ENCODE results near the gene TNRC6B.
"Not testable (repeated sequence)": the region's sequence is repeated elsewhere in the genome, so short reads cannot be mapped to it uniquely, and the experiment has no call there.

Gene TNRC6B

GRCh38 chr22:40310081-40310767 lies 132.5 kb downstream of the TNRC6B start:
- H3K27ac ChIP-seq, result peak overlapping the region in 10 of 21 experiments; percentile 14 to 61 (median 35)
- no peak overlapping the region for H3K4me3 ChIP-seq

GRCh38 chr22:40310768-40311120 lies 133.0 kb downstream of the TNRC6B start:
- Histone ChIP-seq H3K27ac (peak overlapping the region in 10 of 21 experiments; percentile 8 to 61 (median 34)), H3K4me3 (no peak overlapping the region)

GRCh38 chr22:40311646-40312045 lies 133.9 kb downstream of the TNRC6B start:
- H3K27ac ChIP-seq, result not testable (repeated sequence)

GRCh38 chr22:40312050-40312449 lies 134.3 kb downstream of the TNRC6B start:
- Histone ChIP-seq H3K4me3 (no peak overlapping the region), H3K27ac (no peak overlapping the region)

More at GRCh38 chr22:40311646-40312045, 133.9 kb downstream of the TNRC6B start:
- not testable (repeated sequence) for H3K4me3 ChIP-seq

GRCh38 chr22:40313007-40313406 lies 135.3 kb downstream of the TNRC6B start:
- no peak overlapping the region for H3K4me3 ChIP-seq
- no peak overlapping the region for H3K27ac ChIP-seq

GRCh38 chr22:40314041-40314440 lies 136.3 kb downstream of the TNRC6B start:
- H3K27ac ChIP-seq, result no peak overlapping the region

GRCh38 chr22:40320687-40321086 lies 143.0 kb downstream of the TNRC6B start:
- H3K27ac ChIP-seq, result peak overlapping the region in 1 of 21 experiments; percentile 44
- no peak overlapping the region for H3K4me3 ChIP-seq

More at GRCh38 chr22:40314041-40314440, 136.3 kb downstream of the TNRC6B start:
- H3K4me3 ChIP-seq, result no peak overlapping the region

GRCh38 chr22:40322021-40322420 lies 144.3 kb downstream of the TNRC6B start:
- H3K4me3 ChIP-seq, result no peak overlapping the region
- peak overlapping the region in 2 of 21 experiments; percentile 29 to 44 for H3K27ac ChIP-seq

- peak overlapping the region in 9 of 21 experiments; percentile 4 to 89 (median 57) for H3K27ac ChIP-seq
Measured at GRCh38 chr22:40322818-40323447, 145.2 kb downstream of the TNRC6B start.

GRCh38 chr22:40323681-40324171 lies 146.0 kb downstream of the TNRC6B start:
- Histone ChIP-seq H3K4me3 (no peak overlapping the region), H3K27ac (peak overlapping the region in 13 of 21 experiments; percentile 7 to 89 (median 66))

More at GRCh38 chr22:40322818-40323447, 145.2 kb downstream of the TNRC6B start:
- H3K4me3 ChIP-seq, result no peak overlapping the region

GRCh38 chr22:40324468-40325305 lies 147.0 kb downstream of the TNRC6B start:
- H3K4me3 ChIP-seq, result no peak overlapping the region
- peak overlapping the region in 14 of 21 experiments; percentile 8 to 89 (median 61) for H3K27ac ChIP-seq

GRCh38 chr22:40325315-40325714 lies 147.6 kb downstream of the TNRC6B start:
- H3K4me3 ChIP-seq, result no peak overlapping the region
- H3K27ac ChIP-seq, result peak overlapping the region in 11 of 21 experiments; percentile 8 to 89 (median 58)

- H3K27ac ChIP-seq, result peak overlapping the region in 7 of 21 experiments; percentile 2 to 47 (median 22)
- H3K4me3 ChIP-seq, result no peak overlapping the region
Measured at GRCh38 chr22:40326905-40327735, 149.4 kb downstream of the TNRC6B start.

GRCh38 chr22:40328546-40329456 lies 151.1 kb downstream of the TNRC6B start:
- Histone ChIP-seq H3K27ac (peak overlapping the region in 1 of 21 experiments; percentile 72), H3K4me3 (no peak overlapping the region)

- peak overlapping the region in 1 of 21 experiments; percentile 72 for H3K27ac ChIP-seq
- no peak overlapping the region for H3K4me3 ChIP-seq
Measured at GRCh38 chr22:40329466-40329865, 151.7 kb downstream of the TNRC6B start.

GRCh38 chr22:40330086-40330485 lies 152.4 kb downstream of the TNRC6B start:
- Histone ChIP-seq H3K27ac (no peak overlapping the region), H3K4me3 (no peak overlapping the region)

GRCh38 chr22:40330615-40331014 lies 152.9 kb downstream of the TNRC6B start:
- Histone ChIP-seq H3K4me3 (no peak overlapping the region), H3K27ac (no peak overlapping the region)

GRCh38 chr22:40331706-40332105 lies 154.0 kb downstream of the TNRC6B start:
- no peak overlapping the region for H3K4me3 ChIP-seq

More at GRCh38 chr22:40331706-40332105, 154.0 kb downstream of the TNRC6B start:
- H3K27ac ChIP-seq, result peak overlapping the region in 3 of 21 experiments; percentile 31 to 76 (median 65)
